ENCODE measurements around the gene PPP2R2C.

The PPP2R2C gene

GRCh38 chr4:6331018-6331417, 141.4 kb downstream of the PPP2R2C start:
- ChIA-PET POLR2A (no interaction called here), CTCF (interaction anchor here (0.6 to 7.6 kb wide), 10 partner anchors 10 to 345 kb away, joined by 3 to 149 read pairs (median 5); no protein-coding TSS in a partner anchor)
- TF ChIP-seq L3MBTL2 (conservative IDR thresholded peaks at IDR 0.05) = no peak
- peak; percentile 91 for TF ChIP-seq PKNOX1 (IDR thresholded peaks at IDR 0.05)
- TF ChIP-seq SUZ12 (IDR thresholded peaks at IDR 0.05) = no peak
- peak; percentile 55 for DNase-seq (ENCODE audit: extremely low spot score)

- ChIA-PET CTCF (interaction anchor here (0.6 to 7.6 kb wide), 8 partner anchors 10 to 239 kb away, joined by 3 to 149 read pairs (median 5); no protein-coding TSS in a partner anchor), POLR2A (no interaction called here)
- TF ChIP-seq CTBP1 (IDR thresholded peaks at IDR 0.05; ENCODE audit: borderline replicate concordance) = no peak
- TF ChIP-seq BHLHE40 (IDR thresholded peaks at IDR 0.05; ENCODE audit: borderline replicate concordance) = no peak
- no peak for TF ChIP-seq ZNF384 (IDR thresholded peaks at IDR 0.05)
- TF ChIP-seq HDGF (IDR thresholded peaks at IDR 0.05; ENCODE audit: borderline replicate concordance) = no peak
- no peak for TF ChIP-seq FOXK2 (IDR thresholded peaks at IDR 0.05)
- no peak for TF ChIP-seq ELF4 (IDR thresholded peaks at IDR 0.05)
- TF ChIP-seq TARDBP (IDR thresholded peaks at IDR 0.05) = no peak
- TF ChIP-seq FOXA1 (IDR thresholded peaks at IDR 0.05) = no peak
- TF ChIP-seq SP1 (IDR thresholded peaks at IDR 0.05) = no peak
- no peak for TF ChIP-seq SUZ12 (IDR thresholded peaks at IDR 0.05)
- TF ChIP-seq ARNT (IDR thresholded peaks at IDR 0.05) = no peak
- TF ChIP-seq NFRKB (IDR thresholded peaks at IDR 0.05) = no peak
- TF ChIP-seq FOXM1 (IDR thresholded peaks at IDR 0.05; ENCODE audit: borderline replicate concordance) = no peak
- no peak for TF ChIP-seq L3MBTL2 (conservative IDR thresholded peaks at IDR 0.05)
- no peak for TF ChIP-seq PKNOX1 (IDR thresholded peaks at IDR 0.05)
- TF ChIP-seq LEF1 (IDR thresholded peaks at IDR 0.05; ENCODE audit: borderline replicate concordance) = no peak
These were observed 142.0 kb downstream of the PPP2R2C start for GRCh38 chr4:6330384-6330767.

GRCh38 chr4:6329478-6330383, 142.7 kb downstream of the PPP2R2C start:
- CTCF ChIA-PET = interaction anchor here (0.6 to 7.6 kb wide), 2 partner anchors 66 to 79 kb away, joined by 3 to 149 read pairs; no protein-coding TSS in a partner anchor
- DNase-seq (ENCODE audit: extremely low spot score) = no peak

More at GRCh38 chr4:6330384-6330767, 142.0 kb downstream of the PPP2R2C start:
- DNase-seq (ENCODE audit: extremely low spot score) = no peak

GRCh38 chr4:6328526-6328925, 143.9 kb downstream of the PPP2R2C start:
- CTCF ChIA-PET = interaction anchor here (1.5 to 7.6 kb wide), 3 partner anchors 63 to 78 kb away, joined by 6 to 149 read pairs (median 18); no protein-coding TSS in a partner anchor
- TF ChIP-seq TARDBP (IDR thresholded peaks at IDR 0.05) (no peak), BHLHE40 (IDR thresholded peaks at IDR 0.05; ENCODE audit: borderline replicate concordance) (no peak), ELF4 (IDR thresholded peaks at IDR 0.05) (no peak), FOXM1 (IDR thresholded peaks at IDR 0.05; ENCODE audit: borderline replicate concordance) (no peak), FOXK2 (IDR thresholded peaks at IDR 0.05) (no peak), NFRKB (IDR thresholded peaks at IDR 0.05) (no peak), PKNOX1 (IDR thresholded peaks at IDR 0.05) (no peak), ZNF384 (IDR thresholded peaks at IDR 0.05) (no peak), SUZ12 (IDR thresholded peaks at IDR 0.05) (no peak), L3MBTL2 (conservative IDR thresholded peaks at IDR 0.05) (no peak), ARNT (IDR thresholded peaks at IDR 0.05) (no peak), LEF1 (IDR thresholded peaks at IDR 0.05; ENCODE audit: borderline replicate concordance) (no peak), FOXA1 (IDR thresholded peaks at IDR 0.05) (no peak), SP1 (IDR thresholded peaks at IDR 0.05) (no peak), CTBP1 (IDR thresholded peaks at IDR 0.05; ENCODE audit: borderline replicate concordance) (no peak), HDGF (IDR thresholded peaks at IDR 0.05; ENCODE audit: borderline replicate concordance) (no peak)
- DNase-seq (ENCODE audit: extremely low spot score) = no peak
- POLR2A ChIA-PET = no interaction called here

More at GRCh38 chr4:6329478-6330383, 142.7 kb downstream of the PPP2R2C start:
- TF ChIP-seq FOXA1 (IDR thresholded peaks at IDR 0.05) = no peak
- TF ChIP-seq FOXK2 (IDR thresholded peaks at IDR 0.05) = no peak
- no peak for TF ChIP-seq L3MBTL2 (conservative IDR thresholded peaks at IDR 0.05)
- TF ChIP-seq LEF1 (IDR thresholded peaks at IDR 0.05; ENCODE audit: borderline replicate concordance) = no peak
- no peak for TF ChIP-seq ARNT (IDR thresholded peaks at IDR 0.05)
- TF ChIP-seq SP1 (IDR thresholded peaks at IDR 0.05) = no peak
- no peak for TF ChIP-seq HDGF (IDR thresholded peaks at IDR 0.05; ENCODE audit: borderline replicate concordance)
- no peak for TF ChIP-seq CTBP1 (IDR thresholded peaks at IDR 0.05; ENCODE audit: borderline replicate concordance)
- no peak for TF ChIP-seq TARDBP (IDR thresholded peaks at IDR 0.05)
- TF ChIP-seq BHLHE40 (IDR thresholded peaks at IDR 0.05; ENCODE audit: borderline replicate concordance) = no peak
- POLR2A ChIA-PET = interaction anchor here (1.4 kb wide), 1 partner anchor 66 kb away, joined by 3 read pairs; no protein-coding TSS in a partner anchor

GRCh38 chr4:6327220-6327917, 145.0 kb downstream of the PPP2R2C start:
- DNase-seq (ENCODE audit: extremely low spot score) = peak; percentile 89
- ChIA-PET POLR2A (no interaction called here), CTCF (interaction anchor here (0.6 to 7.6 kb wide), 13 partner anchors 11 to 329 kb away, joined by 3 to 149 read pairs (median 6); no protein-coding TSS in a partner anchor)
- TF ChIP-seq SUZ12 (IDR thresholded peaks at IDR 0.05) = no peak
- no peak for TF ChIP-seq ZNF384 (IDR thresholded peaks at IDR 0.05)
- TF ChIP-seq L3MBTL2 (conservative IDR thresholded peaks at IDR 0.05) = no peak
- TF ChIP-seq ELF4 (IDR thresholded peaks at IDR 0.05) = no peak
- no peak for TF ChIP-seq LEF1 (IDR thresholded peaks at IDR 0.05; ENCODE audit: borderline replicate concordance)
- no peak for TF ChIP-seq ARNT (IDR thresholded peaks at IDR 0.05)

Data from HEK293T (cell line).